GM12873 (cell line): ENCODE results near the gene RNF149.

Experiments used
- CTCF ChIP-seq: IDR thresholded peaks from 2 replicates; pipeline ENCODE4 v1.5.1; 2012; ENCODE audit warnings: low read depth, mild to moderate bottlenecking, moderate library complexity, low read length, control low read depth; ENCODE audit not compliant: insufficient read depth; ENCODE audit errors: missing control alignments

Gene RNF149

GRCh38 chr2:101278925-101279324 lies 29.6 kb downstream of the RNF149 start:
- no peak for TF ChIP-seq CTCF

GRCh38 chr2:101277111-101277510 lies 31.4 kb downstream of the RNF149 start:
- TF ChIP-seq CTCF: no peak

- TF ChIP-seq CTCF: no peak
Observed at GRCh38 chr2:101274142-101274541, 34.4 kb downstream of the RNF149 start.

GRCh38 chr2:101273056-101273455 lies 35.4 kb downstream of the RNF149 start:
- no peak for TF ChIP-seq CTCF

- TF ChIP-seq CTCF: no peak
Observed at GRCh38 chr2:101272045-101272784, 36.3 kb downstream of the RNF149 start.

GRCh38 chr2:101270700-101271259 lies 37.7 kb downstream of the RNF149 start:
- no peak for TF ChIP-seq CTCF

- TF ChIP-seq CTCF: no peak
Observed at GRCh38 chr2:101267671-101268656, 40.5 kb downstream of the RNF149 start.
